NCI-H1930 (cell line): ENCODE data around the gene C11orf68.
"Not testable (repeated sequence)": the region's sequence is repeated elsewhere in the genome, so short reads cannot be mapped to it uniquely, and the experiment has no call there.

Experiments used
- DNase-seq, 2 experiments: peaks; one replicate each; lab custom pipeline; 2025; lab: John Stamatoyannopoulos, UW

The C11orf68 gene

DNA sequence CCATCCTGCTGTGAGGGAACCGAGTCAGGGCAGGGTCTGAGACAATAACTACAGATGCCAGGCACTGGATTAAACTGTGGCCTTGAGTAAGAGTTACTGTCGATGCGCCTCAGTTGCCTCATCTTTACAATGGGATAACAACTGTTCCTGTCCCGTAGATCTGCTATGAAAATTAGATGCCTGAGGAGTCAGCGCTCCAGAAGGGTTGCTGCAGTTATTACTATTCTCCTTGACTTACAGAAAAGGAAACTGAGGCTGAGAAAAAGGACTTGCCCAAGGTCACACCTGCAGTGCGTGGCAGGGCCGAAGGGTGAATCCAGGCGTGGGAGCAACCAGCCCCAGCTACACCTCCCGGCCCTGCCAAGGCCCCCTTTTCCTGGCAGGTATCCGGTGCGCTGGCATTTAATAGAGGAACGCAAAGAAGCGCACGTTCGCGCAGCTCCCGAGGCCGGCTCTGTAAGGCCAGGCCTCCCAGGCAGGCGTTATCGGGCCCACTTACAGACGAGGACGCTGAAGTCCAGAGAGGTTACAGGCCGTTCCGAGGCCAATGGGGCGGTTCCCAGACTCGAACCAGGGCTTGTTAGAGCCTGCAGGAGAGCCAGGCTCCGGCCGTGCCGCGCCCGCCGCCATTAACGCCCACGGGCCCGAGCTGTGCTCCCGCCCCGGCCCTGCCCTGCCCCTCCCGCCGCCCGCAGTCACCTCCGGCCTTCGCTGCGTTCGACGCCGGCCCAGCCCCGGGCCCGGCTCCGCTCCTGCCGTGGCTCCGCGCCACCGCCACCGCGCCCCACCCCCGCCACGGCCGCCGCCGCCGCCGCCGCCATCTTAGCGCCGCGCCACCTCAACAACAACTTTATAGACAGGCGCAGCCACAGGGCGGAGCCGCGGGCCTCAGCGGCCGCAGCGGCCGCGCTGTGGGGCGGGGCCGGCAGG lies at the start of gene C11orf68:
Gene C11orf68 (minus strand): TSS at position 852 of the 930 bp plus-strand sequence. CDS start 31 bp downstream, at position 821.
- DNase-seq, result no peak

DNA sequence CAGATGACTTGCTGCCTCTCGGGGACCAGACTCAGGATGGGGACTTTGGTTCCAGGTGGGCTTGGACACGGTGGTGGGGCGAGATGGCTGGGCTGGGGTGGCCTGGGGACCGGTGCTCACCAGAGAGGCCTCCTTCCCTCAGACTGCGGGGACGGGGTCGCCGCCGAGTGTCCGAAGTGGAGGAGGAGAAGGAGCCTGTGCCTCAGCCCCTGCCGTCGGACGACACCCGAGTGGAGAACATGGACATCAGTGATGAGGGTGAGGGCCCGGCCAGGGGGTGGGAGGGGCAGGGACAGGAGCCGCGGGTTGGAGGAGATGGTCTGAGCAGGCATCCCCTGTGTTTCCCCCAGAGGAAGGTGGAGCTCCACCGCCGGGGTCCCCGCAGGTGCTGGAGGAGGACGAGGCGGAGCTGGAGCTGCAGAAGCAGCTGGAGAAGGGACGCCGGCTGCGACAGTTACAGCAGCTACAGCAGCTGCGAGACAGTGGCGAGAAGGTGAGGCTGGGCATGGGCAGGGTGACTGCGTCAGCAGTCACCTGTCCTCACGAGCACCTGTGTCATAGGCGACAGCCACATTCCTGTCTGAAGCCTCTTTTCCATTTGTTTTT lies 48.6 kb upstream of the C11orf68 start:
- DNase-seq, result no peak

DNA sequence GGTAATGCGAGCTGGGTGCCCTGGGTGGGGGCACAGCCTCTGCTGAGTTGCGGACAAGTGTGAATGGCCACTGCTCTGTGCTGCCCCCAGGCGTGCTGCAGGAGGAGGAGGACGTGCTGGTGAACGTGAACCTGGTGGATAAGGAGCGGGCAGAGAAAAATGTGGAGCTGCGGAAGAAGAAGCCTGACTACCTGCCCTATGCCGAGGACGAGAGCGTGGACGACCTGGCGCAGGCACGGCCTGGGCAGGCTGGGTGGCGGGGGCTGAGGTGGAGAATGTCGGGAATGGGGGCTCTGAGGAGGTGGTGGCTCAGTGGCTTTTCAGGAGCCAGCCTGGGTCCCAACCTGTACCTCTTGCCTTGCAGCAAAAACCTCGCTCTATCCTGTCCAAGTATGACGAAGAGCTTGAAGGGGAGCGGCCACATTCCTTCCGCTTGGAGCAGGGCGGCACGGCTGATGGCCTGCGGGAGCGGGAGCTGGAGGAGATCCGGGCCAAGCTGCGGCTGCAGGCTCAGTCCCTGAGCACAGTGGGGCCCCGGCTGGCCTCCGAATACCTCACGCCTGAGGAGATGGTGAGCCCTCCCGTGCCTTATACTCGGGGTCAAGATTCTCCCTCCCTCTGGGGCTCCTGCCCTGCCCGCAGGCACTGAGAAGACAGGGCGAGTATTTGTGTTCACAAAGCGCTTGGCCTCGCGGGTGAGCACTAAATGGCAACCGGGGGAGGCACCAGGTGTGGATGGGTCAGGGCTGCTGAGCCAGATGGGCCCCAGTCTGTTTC lies 47.3 kb upstream of the C11orf68 start:
- no peak for DNase-seq

DNA sequence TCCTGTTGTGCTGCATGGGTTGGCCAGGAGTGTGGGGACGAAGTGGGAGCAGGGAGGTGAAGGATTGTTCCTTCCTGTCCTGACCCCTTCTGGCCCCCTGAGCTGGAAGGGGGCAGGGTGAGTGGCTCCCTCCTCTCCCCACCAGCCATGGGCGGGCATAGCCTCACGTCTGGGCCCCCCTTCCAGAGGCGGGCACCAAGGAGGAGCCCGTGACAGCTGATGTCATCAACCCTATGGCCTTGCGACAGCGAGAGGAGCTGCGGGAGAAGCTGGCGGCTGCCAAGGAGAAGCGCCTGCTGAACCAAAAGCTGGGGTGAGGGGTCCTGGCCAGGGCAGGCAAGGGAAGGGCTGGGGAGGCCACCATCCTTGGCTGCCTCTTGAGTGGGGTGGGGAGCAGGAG lies 46.0 kb upstream of the C11orf68 start:
- DNase-seq, result no peak

DNA sequence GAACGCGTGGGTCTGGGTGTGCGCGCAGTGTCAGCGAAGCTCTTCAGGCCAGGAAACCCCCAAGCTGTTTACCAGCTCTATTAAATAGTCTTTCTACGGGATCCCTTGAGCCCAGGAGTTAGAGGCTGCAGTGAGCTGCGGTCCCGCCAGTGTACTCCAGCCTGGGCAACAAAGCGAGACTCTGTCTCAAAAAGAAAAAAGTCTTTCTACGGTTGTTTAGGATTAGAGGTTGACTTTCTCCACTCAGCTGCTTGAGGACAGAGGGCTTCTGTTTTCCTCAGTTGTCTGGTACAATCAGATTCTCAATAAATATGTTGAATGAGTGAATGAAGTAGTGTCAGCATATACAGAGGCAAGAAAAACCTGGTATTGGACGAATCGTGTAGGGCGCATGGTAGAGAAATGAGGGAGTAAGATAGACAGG lies 43.3 kb upstream of the C11orf68 start:
- DNase-seq, result no peak

DNA sequence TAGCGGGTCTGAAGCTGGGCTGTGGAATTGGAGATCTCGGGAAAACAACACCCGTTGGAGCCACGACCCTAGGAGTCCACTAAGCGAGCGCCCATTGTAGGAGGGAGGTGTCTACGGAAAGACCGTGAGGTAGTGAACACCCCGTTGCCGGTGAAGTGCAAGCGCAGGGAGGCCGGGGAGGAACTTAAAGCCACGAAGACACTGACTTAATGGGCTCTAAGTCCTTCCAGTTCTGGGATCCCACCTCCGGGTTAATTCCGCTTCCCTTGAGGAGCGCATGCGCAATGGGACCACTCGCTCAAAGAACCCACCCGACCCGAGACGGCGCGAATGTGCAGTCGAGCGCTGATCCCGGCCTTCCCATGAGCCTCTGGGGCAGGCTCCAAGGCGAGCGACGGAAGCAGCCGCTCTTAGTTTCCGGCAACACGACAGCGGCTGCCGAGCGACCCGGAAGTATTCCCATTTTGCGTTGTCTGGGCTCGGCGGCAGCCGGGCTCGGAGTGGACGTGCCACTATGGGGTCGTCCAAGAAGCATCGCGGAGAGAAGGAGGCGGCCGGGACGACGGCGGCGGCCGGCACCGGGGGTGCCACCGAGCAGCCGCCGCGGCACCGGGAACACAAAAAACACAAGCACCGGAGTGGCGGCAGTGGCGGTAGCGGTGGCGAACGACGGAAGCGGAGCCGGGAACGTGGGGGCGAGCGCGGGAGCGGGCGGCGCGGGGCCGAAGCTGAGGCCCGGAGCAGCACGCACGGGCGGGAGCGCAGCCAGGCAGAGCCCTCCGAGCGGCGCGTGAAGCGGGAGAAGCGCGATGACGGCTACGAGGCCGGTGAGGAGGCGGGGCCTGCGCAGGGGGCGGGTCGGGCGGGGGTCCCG lies 42.6 kb upstream of the C11orf68 start, which contains the start of gene SART1:
Gene SART1 (plus strand): TSS at position 468 of the 874 bp plus-strand sequence. CDS start 47 bp downstream, at position 515.
- peak; percentile 96 to 97 for DNase-seq

DNA sequence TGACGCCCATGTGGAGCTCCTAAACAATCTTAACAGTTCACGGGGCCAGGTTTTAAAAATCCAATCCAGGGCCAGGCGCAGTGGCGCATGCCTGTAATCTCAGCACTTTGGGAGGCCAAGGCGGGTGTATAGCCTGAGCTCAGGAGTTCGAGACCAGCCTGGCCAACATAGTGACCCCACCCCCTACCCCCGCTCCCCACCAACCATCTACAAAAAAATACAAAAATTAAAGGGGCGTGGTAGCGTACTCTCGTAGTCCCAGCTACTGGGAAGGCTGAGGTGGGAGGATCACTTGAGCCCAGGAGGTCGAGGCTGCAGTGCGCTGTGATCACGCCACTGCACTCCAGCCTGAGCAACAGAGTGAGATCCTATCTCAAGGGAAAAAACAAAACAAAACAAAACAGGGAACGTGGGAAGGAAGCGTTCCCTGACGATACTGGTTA lies 42.0 kb upstream of the C11orf68 start:
- no peak for DNase-seq

DNA sequence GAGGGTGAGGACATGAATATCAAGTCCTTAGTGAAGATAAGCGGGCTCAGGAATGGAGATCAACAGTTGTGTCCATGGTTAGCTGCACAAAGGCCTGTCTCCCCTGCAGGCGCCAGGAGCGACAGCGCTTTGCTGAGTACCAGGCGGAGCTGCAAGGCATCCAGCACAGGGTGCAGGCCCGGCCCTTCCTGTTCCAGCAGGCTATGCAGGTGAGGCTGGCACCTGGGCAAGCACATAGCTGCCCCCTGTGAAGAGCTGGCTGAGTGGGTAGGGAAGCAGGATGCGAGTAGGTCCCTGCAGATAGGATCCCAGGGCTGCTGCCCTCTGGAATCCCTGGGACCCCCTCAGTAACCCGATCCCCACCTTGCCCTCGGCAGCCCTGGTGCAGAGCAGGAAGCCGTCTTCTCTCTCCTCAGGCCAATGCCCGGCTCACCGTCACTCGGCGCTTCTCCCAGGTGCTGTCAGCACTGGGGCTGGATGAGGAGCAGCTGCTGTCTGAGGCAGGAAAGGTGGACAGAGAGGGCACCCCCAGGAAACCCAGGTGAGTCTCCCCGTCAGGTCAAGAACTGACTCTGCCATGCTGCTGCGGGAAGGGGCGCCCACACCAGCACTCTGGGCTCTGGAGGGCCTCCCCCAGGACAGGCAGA lies 40.0 kb upstream of the C11orf68 start:
- DNase-seq, result no peak

DNA sequence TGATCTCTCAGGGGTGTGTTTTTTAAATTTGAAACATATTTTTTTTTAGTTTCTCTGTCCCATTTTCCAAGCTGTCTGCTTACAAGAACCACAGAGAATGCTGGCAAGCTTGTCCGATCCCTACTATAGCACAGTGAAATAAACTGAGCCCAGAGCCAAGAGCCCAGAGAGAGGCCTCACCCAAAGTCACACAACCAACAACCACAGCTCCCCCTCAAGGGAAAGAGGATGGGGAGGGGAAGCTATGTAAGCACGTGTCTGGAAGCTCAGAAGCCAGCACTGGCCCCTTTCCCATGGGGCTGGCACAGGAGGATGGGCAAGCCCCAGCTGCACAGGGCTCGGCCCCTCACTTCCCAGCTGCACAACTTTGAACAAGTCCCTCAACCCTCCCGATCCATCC lies 39.4 kb upstream of the C11orf68 start:
- DNase-seq, result no peak

DNA sequence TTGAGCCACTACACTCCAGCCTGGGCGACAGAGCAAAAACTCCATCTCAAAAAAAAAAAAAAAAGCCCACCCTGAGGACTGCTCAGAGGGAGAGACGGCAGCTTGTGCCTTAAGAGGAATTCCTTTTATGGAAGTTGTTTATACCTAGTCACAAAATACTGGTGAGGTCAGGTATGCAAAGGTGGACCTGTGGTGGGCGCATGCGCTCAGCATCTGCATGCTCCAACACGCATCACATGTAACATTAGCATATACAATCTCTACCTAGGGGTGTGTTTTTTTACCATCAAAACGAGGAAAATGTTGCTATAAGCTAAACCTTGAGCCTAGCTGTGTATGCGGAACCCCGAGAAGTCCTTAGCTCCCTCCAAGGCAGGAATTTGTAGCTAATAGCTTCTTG lies 35.9 kb upstream of the C11orf68 start:
- DNase-seq, result no peak

DNA sequence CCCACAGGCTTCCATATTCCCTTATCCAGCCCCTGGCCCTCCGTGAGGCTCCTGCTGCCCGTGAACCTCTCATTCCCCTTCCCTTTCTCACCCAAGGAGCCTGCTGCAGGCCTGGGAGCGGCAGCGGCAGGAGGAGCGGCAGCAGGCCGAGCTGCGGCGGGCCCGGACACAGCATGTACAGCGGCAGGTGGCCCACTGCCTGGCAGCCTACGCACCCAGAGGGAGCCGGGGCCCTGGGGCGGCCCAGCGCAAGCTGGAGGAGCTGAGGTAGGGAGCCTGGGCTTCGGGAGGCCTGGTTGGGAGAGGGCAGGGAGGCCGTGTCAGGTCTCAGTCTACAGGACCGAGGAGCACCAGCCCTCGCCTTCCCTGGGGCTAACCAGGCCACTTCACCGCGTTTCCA lies 34.6 kb upstream of the C11orf68 start:
- DNase-seq, result no peak

DNA sequence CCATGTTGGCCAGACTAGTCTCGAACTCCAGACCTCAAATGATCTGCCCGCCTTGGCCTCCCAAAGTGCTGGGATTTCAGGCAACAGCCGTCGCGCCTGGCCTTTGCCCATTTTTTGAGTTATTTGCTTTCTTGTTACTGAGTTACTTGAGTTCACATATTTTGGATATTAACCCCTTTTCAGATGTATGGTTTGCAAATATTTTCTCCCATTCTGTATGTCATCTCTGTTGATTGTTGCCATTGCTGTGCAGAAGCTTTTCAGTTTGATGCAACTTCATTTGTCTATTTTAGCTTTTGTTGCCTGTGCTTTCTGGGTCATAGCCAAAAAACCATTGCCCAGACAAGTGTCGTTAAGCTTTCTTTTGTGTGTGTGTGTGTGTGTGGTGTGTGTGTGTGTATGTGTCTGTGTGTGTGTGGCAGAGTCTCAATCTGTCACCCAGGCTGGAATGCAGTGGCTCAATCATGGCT lies 33.2 kb upstream of the C11orf68 start:
- no peak for DNase-seq

DNA sequence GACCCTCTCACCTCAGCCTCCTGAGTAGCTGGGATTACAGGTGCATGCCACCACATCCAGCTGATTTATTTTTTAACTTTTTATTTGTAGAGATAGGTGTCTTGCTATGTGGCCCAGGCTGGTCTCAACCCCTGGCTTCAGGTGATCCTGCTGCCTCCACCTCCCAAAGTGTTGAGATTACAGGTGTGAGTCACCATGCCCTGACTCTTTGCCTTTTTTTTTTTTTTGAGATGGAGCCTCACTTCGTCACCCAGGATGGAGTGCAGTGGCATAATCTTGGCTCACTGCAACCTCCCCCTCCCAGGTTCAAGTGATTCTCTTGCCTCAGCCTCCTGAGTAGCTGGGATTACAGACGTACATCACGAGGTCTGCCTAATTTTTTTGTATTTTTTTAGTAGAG lies 32.8 kb upstream of the C11orf68 start:
- DNase-seq, result not testable (repeated sequence)

DNA sequence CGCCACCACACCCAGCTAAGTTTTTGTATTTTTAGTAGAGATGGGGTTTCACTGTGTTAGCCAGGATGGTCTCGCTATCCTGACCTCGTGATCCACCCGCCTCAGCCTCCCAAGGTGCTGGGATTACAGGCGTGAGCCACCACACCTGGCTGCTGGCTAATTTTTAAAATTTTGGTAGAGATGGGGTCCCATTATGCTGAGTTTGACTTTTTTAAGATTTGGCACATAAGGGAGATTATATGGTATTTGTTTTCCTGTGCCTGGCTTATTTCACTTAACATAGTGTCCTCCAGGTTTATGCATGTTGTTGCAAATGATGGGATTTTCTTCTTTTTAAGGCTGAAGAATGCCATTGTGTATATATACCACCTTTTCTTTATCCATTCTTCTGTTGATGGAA lies 31.8 kb upstream of the C11orf68 start:
- DNase-seq, result not testable (repeated sequence)

DNA sequence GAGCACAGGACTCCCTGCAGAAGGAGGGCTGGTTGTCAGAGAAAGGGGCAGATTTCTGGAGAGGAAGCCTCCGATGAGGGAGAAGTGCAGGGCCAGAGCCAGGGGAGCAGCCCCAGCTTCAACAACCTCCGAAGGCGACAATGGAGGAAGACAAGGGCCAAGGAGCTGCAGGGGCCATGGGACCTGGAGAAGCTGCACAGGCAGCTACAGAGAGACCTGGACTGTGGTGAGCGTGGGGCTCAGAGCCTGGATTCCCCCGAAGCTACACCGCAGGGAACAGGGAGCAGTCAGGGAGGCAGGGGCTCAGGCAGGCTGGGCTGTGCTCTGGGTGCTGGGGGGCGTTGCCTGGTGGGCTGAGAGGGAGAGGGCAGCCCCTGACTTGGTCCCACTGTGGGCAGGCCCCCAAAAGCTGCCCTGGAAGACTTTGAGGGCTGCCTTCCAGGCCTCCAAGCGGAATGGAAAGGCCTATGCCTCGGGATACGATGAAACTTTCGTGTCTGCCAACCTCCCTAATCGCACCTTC lies 28.8 kb upstream of the C11orf68 start:
- no peak for DNase-seq

DNA sequence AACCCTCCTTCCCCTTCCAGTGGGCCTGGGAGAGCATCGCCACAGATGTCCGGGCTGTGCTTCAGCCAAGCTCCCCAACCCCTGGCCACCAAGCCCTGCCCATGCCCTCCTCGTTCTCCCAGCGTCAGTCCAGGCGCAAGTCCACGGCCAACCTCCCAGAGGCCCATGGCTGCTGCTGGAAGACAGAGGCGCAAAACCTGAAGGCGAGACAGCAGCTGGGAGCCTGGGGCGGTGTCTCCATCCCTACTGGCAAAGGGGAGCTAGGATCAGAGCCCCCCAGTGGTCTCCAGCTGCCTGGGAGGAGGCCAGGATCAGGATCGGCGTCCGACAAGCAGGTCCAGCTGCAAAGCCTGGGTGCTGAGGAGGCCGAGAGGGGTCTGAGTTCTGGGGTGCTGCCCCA lies 28.3 kb upstream of the C11orf68 start:
- DNase-seq, result peak in 1 of 2 experiments; percentile 6

DNA sequence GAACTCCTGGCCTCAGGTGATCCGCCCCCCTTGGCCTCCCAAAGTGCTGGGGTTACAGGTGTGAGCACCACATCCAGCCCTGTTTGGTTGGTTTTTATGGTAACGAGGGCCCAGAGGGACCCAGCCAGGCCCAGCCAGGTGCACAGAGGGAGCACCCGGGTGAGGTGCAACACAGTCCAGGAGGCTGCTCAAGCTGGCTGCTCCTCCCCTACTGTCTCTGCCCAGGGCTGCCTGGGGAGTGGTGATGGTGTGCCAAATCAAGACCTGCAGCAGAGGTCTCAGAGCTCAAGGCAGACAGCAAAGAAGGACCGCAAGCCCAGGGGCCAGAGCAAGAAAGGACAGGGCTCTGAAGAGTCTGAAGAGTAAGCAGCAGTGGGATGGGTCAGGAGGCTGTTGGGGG lies 27.8 kb upstream of the C11orf68 start:
- DNase-seq, result no peak

DNA sequence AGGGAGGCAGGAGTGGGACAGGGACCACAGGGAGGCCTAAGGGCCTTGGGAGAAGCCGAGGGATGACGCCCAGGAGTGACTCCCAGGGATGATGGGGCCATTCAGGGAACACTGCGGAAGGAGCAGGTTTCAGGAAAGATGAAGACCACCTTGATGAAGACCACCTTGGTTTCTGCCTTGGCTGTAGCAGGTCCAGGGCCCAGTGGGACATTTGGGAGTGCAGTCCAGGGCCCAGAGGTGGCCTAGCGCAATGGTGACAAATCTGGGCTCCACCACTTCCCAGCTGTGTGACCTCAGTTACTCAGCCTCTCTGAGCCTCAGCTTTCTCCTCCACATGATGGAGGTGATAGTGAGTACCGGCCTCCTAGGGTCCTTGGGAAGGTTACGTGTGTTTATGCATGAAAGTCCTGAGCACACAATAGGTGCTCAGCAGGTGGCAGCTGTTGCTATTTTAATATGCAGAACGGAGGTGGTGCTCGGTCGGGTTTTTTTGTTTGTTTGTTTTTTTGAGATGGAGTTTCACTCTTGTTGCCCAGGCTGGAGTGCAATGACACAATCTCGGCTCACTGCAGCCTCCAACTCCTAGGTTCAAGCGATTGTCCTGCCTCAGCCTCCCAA lies 27.2 kb upstream of the C11orf68 start:
- DNase-seq, result no peak

DNA sequence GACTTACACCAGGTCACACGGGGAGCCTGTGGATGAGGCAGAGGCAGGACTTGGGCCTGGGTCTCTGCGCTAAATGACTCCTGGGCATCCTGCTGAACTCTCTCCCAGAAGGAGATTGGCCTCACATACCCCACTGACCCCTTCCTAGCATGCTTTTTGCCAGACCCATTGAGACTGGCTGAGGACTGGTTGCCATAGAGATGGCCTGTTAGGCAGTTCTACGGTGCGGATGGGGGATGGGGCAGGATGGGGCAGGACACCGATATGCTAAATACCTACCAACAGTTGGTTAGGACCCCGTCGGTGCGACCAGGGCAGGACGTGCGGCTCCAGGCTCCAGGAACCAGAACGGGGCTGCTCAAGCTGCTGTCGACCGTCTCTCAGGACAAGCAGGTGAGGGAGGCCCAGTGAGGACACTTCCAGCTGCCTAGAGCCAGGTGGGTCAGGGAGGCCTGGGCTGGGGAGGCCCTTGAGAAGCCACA lies 26.6 kb upstream of the C11orf68 start, which contains the start of gene TSGA10IP:
Gene TSGA10IP (plus strand): TSS at position 51 of the 482 bp plus-strand sequence. CDS start 196 bp downstream, at position 247.
- DNase-seq, result no peak

DNA sequence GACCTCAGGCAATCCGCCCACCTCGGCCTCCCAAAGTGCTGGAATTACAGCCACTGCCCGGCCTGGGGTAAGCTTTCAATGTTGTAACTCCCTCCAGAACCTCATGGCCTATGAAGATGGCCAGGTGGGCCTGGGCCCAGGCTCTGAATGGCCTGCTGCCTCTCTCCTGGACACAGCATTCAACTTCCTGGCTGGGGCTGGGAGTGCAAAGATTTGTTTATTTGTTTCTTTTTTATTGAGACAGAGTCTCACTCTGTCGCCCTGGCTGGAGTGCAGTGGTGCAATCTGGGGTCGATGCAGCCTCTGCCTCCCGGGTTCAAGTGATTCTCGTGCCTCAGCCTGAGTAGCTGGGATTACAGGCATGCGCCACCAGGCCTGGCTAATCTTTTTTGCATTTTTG lies 25.9 kb upstream of the C11orf68 start:
- DNase-seq, result no peak
